SK-N-SH treated with all-trans-retinoic acid at 6 μM for 48 hours (cell line): Measurements from ENCODE around the gene CES5A.

Source experiments
- ATAC-seq: fragments of 200-7000 bp; cut with Tn5 transposase; 3 replicates; pipeline ENCODE4 v1.9.1; 2020; ENCODE audit warnings: mild to moderate bottlenecking, moderate library complexity
- BACH2 ChIP-seq: fragments of 250-450 bp; sonication (Bioruptor Pico); IDR thresholded peaks from 2 replicates; pipeline ENCODE4 v1.9.0; 2021; ENCODE audit warnings: mild to moderate bottlenecking, borderline replicate concordance
- CREB5 ChIP-seq: fragments of 250-450 bp; sonication (Bioruptor Pico); IDR thresholded peaks from 2 replicates; pipeline ENCODE4 v1.5.1; 2020; ENCODE audit warnings: low read depth, mild to moderate bottlenecking, moderate library complexity
- CSDC2 ChIP-seq: fragments of 250-450 bp; sonication (Bioruptor Pico); IDR thresholded peaks from 2 replicates; pipeline ENCODE4 v1.5.0; 2020; ENCODE audit warnings: mild to moderate bottlenecking, moderate library complexity
- CSRNP3 ChIP-seq: fragments of 250-450 bp; sonication (Bioruptor Pico); IDR thresholded peaks from 2 replicates; pipeline ENCODE4 v1.5.1; 2021; ENCODE audit warnings: mild to moderate bottlenecking, moderate library complexity
- ESRRG ChIP-seq: fragments of 250-450 bp; sonication (Bioruptor Pico); IDR thresholded peaks from 2 replicates; pipeline ENCODE4 v1.6.1; 2021; ENCODE audit warnings: mild to moderate bottlenecking
- ISL1 ChIP-seq: fragments of 250-450 bp; sonication (Bioruptor Pico); IDR thresholded peaks from 2 replicates; pipeline ENCODE4 v2.1.2; 2022; ENCODE audit warnings: mild to moderate bottlenecking, moderate library complexity
- OSR1 ChIP-seq: fragments of 250-450 bp; sonication (Bioruptor Pico); IDR thresholded peaks from 2 replicates; pipeline ENCODE4 v1.8.0; 2022; ENCODE audit warnings: moderate library complexity, mild to moderate bottlenecking, inconsistent platforms
- PATZ1 ChIP-seq: fragments of 250-450 bp; sonication (Bioruptor Pico); IDR thresholded peaks from 2 replicates; pipeline ENCODE4 v1.8.0; 2020; ENCODE audit warnings: mild to moderate bottlenecking, moderate library complexity, borderline replicate concordance
- POU6F1 ChIP-seq: fragments of 250-450 bp; sonication (Bioruptor Pico); IDR thresholded peaks from 2 replicates; pipeline ENCODE4 v1.8.0; 2021; ENCODE audit warnings: low read depth, mild to moderate bottlenecking, moderate library complexity, borderline replicate concordance
- PPARA ChIP-seq: fragments of 250-450 bp; sonication (Bioruptor Pico); IDR thresholded peaks from 2 replicates; pipeline ENCODE4 v1.5.0; 2020; ENCODE audit warnings: mild to moderate bottlenecking, borderline replicate concordance
- RARB ChIP-seq: fragments of 250-450 bp; sonication (Bioruptor Pico); IDR thresholded peaks from 2 replicates; pipeline ENCODE4 v1.8.0; 2021; ENCODE audit warnings: mild to moderate bottlenecking, moderate library complexity
- SNAI2 ChIP-seq: fragments of 250-450 bp; sonication (Bioruptor Pico); IDR thresholded peaks from 2 replicates; pipeline ENCODE4 v1.5.0; 2020; ENCODE audit warnings: mild to moderate bottlenecking, moderate library complexity
- TCF4 ChIP-seq: fragments of 250-450 bp; sonication (Bioruptor Pico); IDR thresholded peaks from 2 replicates; pipeline ENCODE4 v1.8.0; 2021; ENCODE audit warnings: mild to moderate bottlenecking, moderate library complexity, borderline replicate concordance
- TOX ChIP-seq: fragments of 250-450 bp; sonication (Bioruptor Pico); IDR thresholded peaks from 2 replicates; pipeline ENCODE4 v1.8.0; 2021; ENCODE audit warnings: mild to moderate bottlenecking, moderate library complexity, borderline replicate concordance
- TSHZ2 ChIP-seq: fragments of 250-450 bp; sonication (Bioruptor Pico); IDR thresholded peaks from 2 replicates; pipeline ENCODE4 v1.5.0; 2020; ENCODE audit warnings: mild to moderate bottlenecking, moderate library complexity
- ZC3H10 ChIP-seq: fragments of 250-450 bp; sonication (Bioruptor Pico); IDR thresholded peaks from 2 replicates; pipeline ENCODE4 v1.5.1; 2021; ENCODE audit warnings: mild to moderate bottlenecking, moderate library complexity
- ZFP3 ChIP-seq: fragments of 250-450 bp; sonication (Bioruptor Pico); IDR thresholded peaks from 2 replicates; pipeline ENCODE4 v1.5.0; 2020; ENCODE audit warnings: mild to moderate bottlenecking, moderate library complexity
- ZFP30 ChIP-seq: fragments of 450-650 bp; formaldehyde crosslinking; IDR thresholded peaks from 2 replicates; pipeline ENCODE4 v1.5.0; 2022; ENCODE audit warnings: mild to moderate bottlenecking, moderate library complexity
- ZNF565 ChIP-seq: fragments of 450-650 bp; formaldehyde crosslinking; conservative IDR thresholded peaks from 2 replicates; pipeline ENCODE4 v1.5.0; 2020; ENCODE audit warnings: low read depth, mild to moderate bottlenecking, moderate library complexity
- ZNF70 ChIP-seq: fragments of 450-650 bp; formaldehyde crosslinking; IDR thresholded peaks from 2 replicates; pipeline ENCODE4 v1.5.0; 2020; ENCODE audit warnings: mild to moderate bottlenecking, moderate library complexity
- ZNF8 ChIP-seq: fragments of 450-650 bp; formaldehyde crosslinking; IDR thresholded peaks from 2 replicates; pipeline ENCODE4 v1.5.0; 2020; ENCODE audit warnings: mild to moderate bottlenecking, moderate library complexity

Gene CES5A

GRCh38 chr16:55888546-55888945, 13.4 kb upstream of the CES5A start:
- no peak for ATAC-seq
- no peak for TF ChIP-seq ISL1 (CRISPR knock-in tag)
- no peak for TF ChIP-seq POU6F1 (CRISPR knock-in tag)
- TF ChIP-seq RARB (CRISPR knock-in tag): no peak
- TF ChIP-seq ZNF565 (CRISPR knock-in tag): no peak
- TF ChIP-seq CSRNP3 (CRISPR knock-in tag): no peak
- no peak for TF ChIP-seq CREB5 (CRISPR knock-in tag)
- no peak for TF ChIP-seq TCF4
- no peak for TF ChIP-seq PPARA (CRISPR knock-in tag)
- TF ChIP-seq ZFP30 (CRISPR knock-in tag): no peak
- TF ChIP-seq TOX (CRISPR knock-in tag): no peak
- no peak for TF ChIP-seq ZFP3 (CRISPR knock-in tag)
- TF ChIP-seq ZNF8 (CRISPR knock-in tag): no peak
- no peak for TF ChIP-seq CSDC2 (CRISPR knock-in tag)
- TF ChIP-seq PATZ1 (CRISPR knock-in tag): no peak
- no peak for TF ChIP-seq ZNF70 (CRISPR knock-in tag)
- no peak for TF ChIP-seq SNAI2 (CRISPR knock-in tag)
- no peak for TF ChIP-seq OSR1

GRCh38 chr16:55876854-55877253, 1.7 kb upstream of the CES5A start:
- no peak for ATAC-seq

GRCh38 chr16:55873122-55873521, 2.1 kb downstream of the CES5A start:
- no peak for ATAC-seq
- no peak for TF ChIP-seq POU6F1 (CRISPR knock-in tag)
- TF ChIP-seq RARB (CRISPR knock-in tag): no peak
- no peak for TF ChIP-seq ESRRG
- TF ChIP-seq ZFP3 (CRISPR knock-in tag): no peak
- TF ChIP-seq BACH2: no peak
- no peak for TF ChIP-seq SNAI2 (CRISPR knock-in tag)
- TF ChIP-seq TSHZ2: no peak

More at GRCh38 chr16:55876854-55877253, 1.7 kb upstream of the CES5A start:
- TF ChIP-seq PPARA (CRISPR knock-in tag) (no peak), TSHZ2 (no peak), ZC3H10 (CRISPR knock-in tag) (no peak)
- TF ChIP-seq, all 23 proteins: peak for 0
